ENCODE measurements around the gene SUSD5.

- no peak for TF ChIP-seq CTCF (IDR thresholded peaks at IDR 0.05)
- no peak for TF ChIP-seq POLR2A (IDR thresholded peaks at IDR 0.05)
Measured at GRCh38 chr3:33167716-33168336, 50.8 kb downstream of the SUSD5 start.
